SK-N-SH treated with all-trans-retinoic acid at 6 μM for 48 hours (cell line): Measurements from ENCODE around the gene ZSCAN10.

ENCODE experiments used
- ATAC-seq: fragments of 200-7000 bp; cut with Tn5 transposase; 3 replicates; pipeline ENCODE4 v1.9.1; 2020; ENCODE audit warnings: mild to moderate bottlenecking, moderate library complexity
- ARNTL ChIP-seq: fragments of 450-650 bp; formaldehyde crosslinking; IDR thresholded peaks from 2 replicates; pipeline ENCODE4 v1.5.0; 2020; ENCODE audit warnings: low read depth, mild to moderate bottlenecking, moderate library complexity, borderline replicate concordance
- BACH2 ChIP-seq: fragments of 250-450 bp; sonication (Bioruptor Pico); IDR thresholded peaks from 2 replicates; pipeline ENCODE4 v1.9.0; 2021; ENCODE audit warnings: mild to moderate bottlenecking, borderline replicate concordance
- CSDC2 ChIP-seq: fragments of 250-450 bp; sonication (Bioruptor Pico); IDR thresholded peaks from 2 replicates; pipeline ENCODE4 v1.5.0; 2020; ENCODE audit warnings: mild to moderate bottlenecking, moderate library complexity
- ESRRG ChIP-seq: fragments of 250-450 bp; sonication (Bioruptor Pico); IDR thresholded peaks from 2 replicates; pipeline ENCODE4 v1.6.1; 2021; ENCODE audit warnings: mild to moderate bottlenecking
- GLIS3 ChIP-seq: fragments of 250-450 bp; sonication (Bioruptor Pico); IDR thresholded peaks from 2 replicates; pipeline ENCODE4 v1.5.0; 2020; ENCODE audit warnings: mild to moderate bottlenecking, moderate library complexity
- OSR1 ChIP-seq: fragments of 250-450 bp; sonication (Bioruptor Pico); IDR thresholded peaks from 2 replicates; pipeline ENCODE4 v1.8.0; 2022; ENCODE audit warnings: moderate library complexity, mild to moderate bottlenecking, inconsistent platforms
- PPARA ChIP-seq: fragments of 250-450 bp; sonication (Bioruptor Pico); IDR thresholded peaks from 2 replicates; pipeline ENCODE4 v1.5.0; 2020; ENCODE audit warnings: mild to moderate bottlenecking, borderline replicate concordance
- RARB ChIP-seq: fragments of 250-450 bp; sonication (Bioruptor Pico); IDR thresholded peaks from 2 replicates; pipeline ENCODE4 v1.8.0; 2021; ENCODE audit warnings: mild to moderate bottlenecking, moderate library complexity
- SNAI2 ChIP-seq: fragments of 250-450 bp; sonication (Bioruptor Pico); IDR thresholded peaks from 2 replicates; pipeline ENCODE4 v1.5.0; 2020; ENCODE audit warnings: mild to moderate bottlenecking, moderate library complexity
- TCF4 ChIP-seq: fragments of 250-450 bp; sonication (Bioruptor Pico); IDR thresholded peaks from 2 replicates; pipeline ENCODE4 v1.8.0; 2021; ENCODE audit warnings: mild to moderate bottlenecking, moderate library complexity, borderline replicate concordance
- TOX ChIP-seq: fragments of 250-450 bp; sonication (Bioruptor Pico); IDR thresholded peaks from 2 replicates; pipeline ENCODE4 v1.8.0; 2021; ENCODE audit warnings: mild to moderate bottlenecking, moderate library complexity, borderline replicate concordance
- ZC3H10 ChIP-seq: fragments of 250-450 bp; sonication (Bioruptor Pico); IDR thresholded peaks from 2 replicates; pipeline ENCODE4 v1.5.1; 2021; ENCODE audit warnings: mild to moderate bottlenecking, moderate library complexity
- ZFP3 ChIP-seq: fragments of 250-450 bp; sonication (Bioruptor Pico); IDR thresholded peaks from 2 replicates; pipeline ENCODE4 v1.5.0; 2020; ENCODE audit warnings: mild to moderate bottlenecking, moderate library complexity
- ZFP30 ChIP-seq: fragments of 450-650 bp; formaldehyde crosslinking; IDR thresholded peaks from 2 replicates; pipeline ENCODE4 v1.5.0; 2022; ENCODE audit warnings: mild to moderate bottlenecking, moderate library complexity
- ZNF565 ChIP-seq: fragments of 450-650 bp; formaldehyde crosslinking; conservative IDR thresholded peaks from 2 replicates; pipeline ENCODE4 v1.5.0; 2020; ENCODE audit warnings: low read depth, mild to moderate bottlenecking, moderate library complexity
- ZNF70 ChIP-seq: fragments of 450-650 bp; formaldehyde crosslinking; IDR thresholded peaks from 2 replicates; pipeline ENCODE4 v1.5.0; 2020; ENCODE audit warnings: mild to moderate bottlenecking, moderate library complexity
- ZNF8 ChIP-seq: fragments of 450-650 bp; formaldehyde crosslinking; IDR thresholded peaks from 2 replicates; pipeline ENCODE4 v1.5.0; 2020; ENCODE audit warnings: mild to moderate bottlenecking, moderate library complexity
- TF ChIP-seq, protein P1 (sequence below): fragments of 250-450 bp; sonication (Bioruptor Pico); IDR thresholded peaks from 2 replicates; pipeline ENCODE4 v1.5.1; 2020; ENCODE audit warnings: low read depth, mild to moderate bottlenecking, moderate library complexity
- TF ChIP-seq, protein P2 (sequence below): fragments of 250-450 bp; sonication (Bioruptor Pico); IDR thresholded peaks from 2 replicates; pipeline ENCODE4 v1.5.1; 2021; ENCODE audit warnings: mild to moderate bottlenecking, moderate library complexity
- TF ChIP-seq, protein P3 (sequence below): fragments of 250-450 bp; sonication (Bioruptor Pico); IDR thresholded peaks from 2 replicates; pipeline ENCODE4 v1.8.0; 2021; ENCODE audit warnings: low read depth, mild to moderate bottlenecking, moderate library complexity, borderline replicate concordance

ZSCAN10 gene

DNA sequence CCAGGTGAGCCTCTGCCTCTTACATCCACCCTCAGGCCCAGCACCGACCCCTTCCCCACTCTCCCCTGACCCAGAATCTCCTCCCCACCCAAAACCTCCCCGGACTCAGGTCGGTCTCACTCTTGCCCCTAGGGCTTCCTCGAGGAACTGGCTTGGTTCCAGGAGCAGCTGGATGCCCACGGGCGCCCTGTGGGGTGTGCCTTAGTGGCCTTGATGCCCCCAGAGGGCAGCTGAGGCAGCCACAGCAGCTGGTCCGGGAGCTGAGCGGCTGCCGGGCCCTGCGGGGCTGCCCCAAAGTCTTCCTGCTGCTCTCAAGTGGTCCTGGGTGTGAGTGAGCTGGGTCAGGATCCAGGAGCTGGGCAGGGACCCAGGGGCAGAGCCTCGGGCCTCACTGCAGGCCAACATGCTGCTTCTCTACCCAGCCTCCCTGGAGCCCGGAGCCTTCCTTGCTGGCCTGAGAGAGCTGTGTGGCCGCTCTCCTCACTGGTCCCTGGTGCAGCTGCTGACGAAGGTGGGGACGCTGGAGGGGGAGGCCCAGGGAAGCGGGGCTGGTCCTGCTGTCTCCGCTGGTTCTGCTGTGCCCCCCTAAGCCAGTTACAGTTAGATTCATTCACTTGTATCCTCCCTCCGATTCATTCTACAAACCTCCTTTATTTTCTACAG, 45.4 kb upstream of the ZSCAN10 start:
- TF ChIP-seq CSDC2 (CRISPR knock-in tag), result no peak
- TF ChIP-seq TOX (CRISPR knock-in tag), result no peak
- TF ChIP-seq, protein P1, sequence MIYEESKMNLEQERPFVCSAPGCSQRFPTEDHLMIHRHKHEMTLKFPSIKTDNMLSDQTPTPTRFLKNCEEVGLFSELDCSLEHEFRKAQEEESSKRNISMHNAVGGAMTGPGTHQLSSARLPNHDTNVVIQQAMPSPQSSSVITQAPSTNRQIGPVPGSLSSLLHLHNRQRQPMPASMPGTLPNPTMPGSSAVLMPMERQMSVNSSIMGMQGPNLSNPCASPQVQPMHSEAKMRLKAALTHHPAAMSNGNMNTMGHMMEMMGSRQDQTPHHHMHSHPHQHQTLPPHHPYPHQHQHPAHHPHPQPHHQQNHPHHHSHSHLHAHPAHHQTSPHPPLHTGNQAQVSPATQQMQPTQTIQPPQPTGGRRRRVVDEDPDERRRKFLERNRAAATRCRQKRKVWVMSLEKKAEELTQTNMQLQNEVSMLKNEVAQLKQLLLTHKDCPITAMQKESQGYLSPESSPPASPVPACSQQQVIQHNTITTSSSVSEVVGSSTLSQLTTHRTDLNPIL (CRISPR knock-in tag), result no peak
- TF ChIP-seq ZC3H10 (CRISPR knock-in tag), result no peak
- no peak for TF ChIP-seq ZFP30 (CRISPR knock-in tag)
- TF ChIP-seq BACH2 (CRISPR knock-in tag), result no peak
- TF ChIP-seq, protein P2, sequence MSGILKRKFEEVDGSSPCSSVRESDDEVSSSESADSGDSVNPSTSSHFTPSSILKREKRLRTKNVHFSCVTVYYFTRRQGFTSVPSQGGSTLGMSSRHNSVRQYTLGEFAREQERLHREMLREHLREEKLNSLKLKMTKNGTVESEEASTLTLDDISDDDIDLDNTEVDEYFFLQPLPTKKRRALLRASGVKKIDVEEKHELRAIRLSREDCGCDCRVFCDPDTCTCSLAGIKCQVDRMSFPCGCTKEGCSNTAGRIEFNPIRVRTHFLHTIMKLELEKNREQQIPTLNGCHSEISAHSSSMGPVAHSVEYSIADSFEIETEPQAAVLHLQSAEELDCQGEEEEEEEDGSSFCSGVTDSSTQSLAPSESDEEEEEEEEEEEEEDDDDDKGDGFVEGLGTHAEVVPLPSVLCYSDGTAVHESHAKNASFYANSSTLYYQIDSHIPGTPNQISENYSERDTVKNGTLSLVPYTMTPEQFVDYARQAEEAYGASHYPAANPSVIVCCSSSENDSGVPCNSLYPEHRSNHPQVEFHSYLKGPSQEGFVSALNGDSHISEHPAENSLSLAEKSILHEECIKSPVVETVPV (CRISPR knock-in tag), result no peak
- no peak for TF ChIP-seq OSR1
- no peak for TF ChIP-seq ARNTL
- no peak for TF ChIP-seq ZNF565 (CRISPR knock-in tag)
- no peak for TF ChIP-seq ZFP3
- TF ChIP-seq TCF4 (CRISPR knock-in tag), result no peak
- ATAC-seq, result no peak

DNA sequence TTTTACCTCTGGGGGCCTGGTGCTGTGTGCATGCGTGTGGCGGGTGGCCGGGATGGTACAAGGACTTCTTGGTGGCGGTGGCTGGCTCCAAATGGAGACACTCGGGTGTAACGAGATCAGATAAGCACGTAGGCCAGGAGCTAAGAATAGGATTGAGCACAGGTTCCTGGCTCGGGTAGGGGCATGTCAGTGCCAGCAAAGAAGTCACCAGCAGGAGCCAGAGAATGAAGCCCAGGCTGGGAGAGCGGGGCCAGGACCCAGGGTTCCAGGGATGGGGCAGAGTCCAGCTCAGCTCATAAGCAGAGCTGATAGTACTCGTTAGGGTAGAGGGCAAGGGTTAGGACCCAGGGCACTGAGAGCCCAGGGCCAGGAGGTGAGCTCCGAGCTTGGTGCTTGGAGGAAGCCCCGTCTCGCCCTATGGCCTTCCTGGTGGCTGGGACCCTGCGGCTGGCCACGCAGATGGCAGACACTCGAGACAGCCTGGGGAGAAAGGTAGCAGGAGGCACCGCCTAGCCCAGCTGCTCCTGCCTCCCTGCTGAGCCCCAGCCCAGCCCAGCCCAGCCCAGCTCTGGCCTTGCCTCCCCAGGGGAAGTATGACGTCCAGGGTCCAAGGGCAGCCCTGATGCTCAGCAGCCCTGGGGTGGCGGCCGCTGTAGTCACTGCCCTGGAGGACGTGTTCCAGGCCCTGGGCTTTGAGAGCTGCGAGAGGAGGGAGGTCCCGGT, 44.7 kb upstream of the ZSCAN10 start:
- TF ChIP-seq TCF4 (CRISPR knock-in tag), result no peak
- TF ChIP-seq GLIS3 (CRISPR knock-in tag), result no peak
- TF ChIP-seq SNAI2 (CRISPR knock-in tag), result no peak
- TF ChIP-seq ARNTL, result no peak
- TF ChIP-seq ZFP3, result no peak
- TF ChIP-seq RARB, result no peak
- TF ChIP-seq PPARA (CRISPR knock-in tag), result no peak
- TF ChIP-seq BACH2 (CRISPR knock-in tag), result no peak
- TF ChIP-seq, protein P3, sequence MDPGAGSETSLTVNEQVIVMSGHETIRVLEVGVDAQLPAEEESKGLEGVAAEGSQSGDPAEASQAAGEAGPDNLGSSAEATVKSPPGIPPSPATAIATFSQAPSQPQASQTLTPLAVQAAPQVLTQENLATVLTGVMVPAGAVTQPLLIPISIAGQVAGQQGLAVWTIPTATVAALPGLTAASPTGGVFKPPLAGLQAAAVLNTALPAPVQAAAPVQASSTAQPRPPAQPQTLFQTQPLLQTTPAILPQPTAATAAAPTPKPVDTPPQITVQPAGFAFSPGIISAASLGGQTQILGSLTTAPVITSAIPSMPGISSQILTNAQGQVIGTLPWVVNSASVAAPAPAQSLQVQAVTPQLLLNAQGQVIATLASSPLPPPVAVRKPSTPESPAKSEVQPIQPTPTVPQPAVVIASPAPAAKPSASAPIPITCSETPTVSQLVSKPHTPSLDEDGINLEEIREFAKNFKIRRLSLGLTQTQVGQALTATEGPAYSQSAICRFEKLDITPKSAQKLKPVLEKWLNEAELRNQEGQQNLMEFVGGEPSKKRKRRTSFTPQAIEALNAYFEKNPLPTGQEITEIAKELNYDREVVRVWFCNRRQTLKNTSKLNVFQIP, result no peak
- no peak for TF ChIP-seq TOX (CRISPR knock-in tag)
- TF ChIP-seq, protein P2 (CRISPR knock-in tag), result no peak
- no peak for TF ChIP-seq OSR1
- no peak for TF ChIP-seq CSDC2 (CRISPR knock-in tag)
- TF ChIP-seq ZFP30 (CRISPR knock-in tag), result no peak
- no peak for TF ChIP-seq ESRRG (CRISPR knock-in tag)
- no peak for TF ChIP-seq ZNF8
- ATAC-seq, result no peak

DNA sequence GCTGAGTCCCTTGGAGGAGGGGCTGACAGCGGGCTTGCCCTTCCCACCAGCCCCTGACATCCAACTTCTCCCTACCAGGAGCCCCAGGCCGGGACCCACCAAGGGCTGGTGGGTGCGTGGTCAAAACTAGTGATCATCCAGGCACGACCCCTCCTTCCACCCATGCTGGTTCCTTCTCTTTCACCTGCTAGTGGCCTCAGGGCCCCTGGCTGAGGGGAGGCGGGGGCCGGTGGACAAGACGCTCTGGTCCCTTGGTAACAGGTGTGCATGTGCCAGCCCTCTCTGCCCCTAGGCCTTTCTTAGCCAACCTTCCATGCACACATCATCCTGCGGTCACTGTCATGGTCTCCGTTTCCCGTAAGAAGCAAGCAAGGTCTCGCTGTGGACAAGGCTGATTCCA, 44.1 kb upstream of the ZSCAN10 start:
- no peak for ATAC-seq
- TF ChIP-seq ZNF70 (CRISPR knock-in tag), result no peak
- TF ChIP-seq ZFP30 (CRISPR knock-in tag), result no peak
- no peak for TF ChIP-seq GLIS3 (CRISPR knock-in tag)

DNA sequence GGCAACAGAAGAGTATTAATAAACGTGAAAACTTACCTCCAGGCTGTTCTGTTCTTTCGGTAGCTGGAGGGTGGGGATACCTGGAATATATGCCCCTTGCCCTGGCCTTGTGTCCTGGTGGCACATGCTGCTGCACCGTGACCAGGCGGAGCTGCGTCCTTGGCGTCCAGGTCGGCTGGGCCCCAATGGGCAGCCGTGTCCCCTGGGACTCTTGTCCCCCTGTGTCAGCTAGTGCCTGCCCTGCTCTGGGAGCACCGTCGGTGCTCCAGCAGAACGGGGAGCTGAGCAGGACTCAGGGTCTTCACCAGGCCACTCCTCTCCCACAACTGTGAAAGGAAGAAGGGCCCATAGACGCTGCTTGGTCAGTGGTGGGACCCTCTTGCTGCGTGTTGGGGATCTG, 43.7 kb upstream of the ZSCAN10 start:
- no peak for TF ChIP-seq ZFP30 (CRISPR knock-in tag)
- TF ChIP-seq, all 23 proteins: peak for 0
- ATAC-seq, result no peak

DNA sequence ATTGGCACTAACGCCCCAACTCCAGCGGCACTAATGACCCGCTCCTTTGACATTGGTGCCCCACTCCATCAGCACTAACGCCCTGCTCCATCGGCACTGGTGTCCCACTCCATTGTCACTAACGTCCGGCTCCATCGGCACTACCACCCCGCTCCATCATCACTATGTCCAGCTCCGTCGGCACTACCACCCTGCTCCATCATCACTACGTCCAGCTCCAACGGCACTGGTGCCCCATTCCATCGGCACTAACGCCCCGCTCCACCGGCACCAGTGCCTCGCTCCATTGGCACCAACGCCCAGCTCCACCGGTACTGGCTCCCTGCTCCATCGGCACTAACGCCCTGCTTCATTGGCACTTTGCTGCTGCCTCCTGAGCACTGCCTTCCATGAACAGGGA, 43.2 kb upstream of the ZSCAN10 start:
- TF ChIP-seq ZFP3 (no peak), PPARA (CRISPR knock-in tag) (no peak), TCF4 (CRISPR knock-in tag) (no peak), SNAI2 (CRISPR knock-in tag) (no peak), OSR1 (no peak), ZNF8 (no peak), ZNF565 (CRISPR knock-in tag) (no peak), ARNTL (no peak), CSDC2 (CRISPR knock-in tag) (no peak), ZFP30 (CRISPR knock-in tag) (no peak), ESRRG (CRISPR knock-in tag) (no peak)
- TF ChIP-seq, protein P2 (CRISPR knock-in tag), result no peak
- TF ChIP-seq, protein P1 (CRISPR knock-in tag), result no peak
- TF ChIP-seq, all 23 proteins: peak for 0
- no peak for ATAC-seq
